Suprapubic skin (tissue), 3 donors: ENCODE data around the gene SMCO2.

Experiments used
- POLR2AphosphoS5 ChIP-seq, 3 donors: sonication (generic); formaldehyde crosslinking; IDR thresholded peaks; one replicate each; pipeline ENCODE4 v1.6.1; 2017; ENCODE audit warnings: antibody characterized with exemption in 3 of 3
- TF ChIP-seq, protein P1 (sequence below), 2 donors: fragments of 200-600 bp in 1 of 2; fragments of 450-650 bp in 1 of 2; sonication (generic) in 1 of 2; IDR thresholded peaks; one replicate each; pipeline ENCODE4 v1.5.1; 2016 to 2019; ENCODE audit warnings: antibody characterized with exemption in 2 of 2, mild to moderate bottlenecking in 1 of 2, moderate library complexity in 1 of 2

DNA sequence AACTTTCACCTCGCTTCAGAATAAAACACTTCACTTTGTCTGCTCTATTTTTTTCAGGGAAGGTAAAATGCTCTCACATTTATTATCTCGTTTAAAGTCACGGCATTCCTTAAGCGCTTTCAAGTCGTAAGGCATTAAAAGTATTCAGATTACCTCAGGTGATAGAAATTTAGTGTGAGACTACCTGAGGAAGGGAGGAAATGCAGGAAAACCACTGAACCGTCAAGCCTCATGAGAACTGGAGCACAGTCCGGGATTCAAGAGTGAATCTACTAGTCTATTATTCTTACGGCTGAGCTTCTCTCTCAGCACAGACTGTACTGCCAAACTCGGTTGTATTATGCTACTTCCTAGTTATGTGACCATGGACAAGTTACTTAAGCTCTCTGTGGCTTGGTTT lies 69.1 kb downstream of the SMCO2 start:
- TF ChIP-seq, protein P1, sequence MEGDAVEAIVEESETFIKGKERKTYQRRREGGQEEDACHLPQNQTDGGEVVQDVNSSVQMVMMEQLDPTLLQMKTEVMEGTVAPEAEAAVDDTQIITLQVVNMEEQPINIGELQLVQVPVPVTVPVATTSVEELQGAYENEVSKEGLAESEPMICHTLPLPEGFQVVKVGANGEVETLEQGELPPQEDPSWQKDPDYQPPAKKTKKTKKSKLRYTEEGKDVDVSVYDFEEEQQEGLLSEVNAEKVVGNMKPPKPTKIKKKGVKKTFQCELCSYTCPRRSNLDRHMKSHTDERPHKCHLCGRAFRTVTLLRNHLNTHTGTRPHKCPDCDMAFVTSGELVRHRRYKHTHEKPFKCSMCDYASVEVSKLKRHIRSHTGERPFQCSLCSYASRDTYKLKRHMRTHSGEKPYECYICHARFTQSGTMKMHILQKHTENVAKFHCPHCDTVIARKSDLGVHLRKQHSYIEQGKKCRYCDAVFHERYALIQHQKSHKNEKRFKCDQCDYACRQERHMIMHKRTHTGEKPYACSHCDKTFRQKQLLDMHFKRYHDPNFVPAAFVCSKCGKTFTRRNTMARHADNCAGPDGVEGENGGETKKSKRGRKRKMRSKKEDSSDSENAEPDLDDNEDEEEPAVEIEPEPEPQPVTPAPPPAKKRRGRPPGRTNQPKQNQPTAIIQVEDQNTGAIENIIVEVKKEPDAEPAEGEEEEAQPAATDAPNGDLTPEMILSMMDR (IDR thresholded peaks at IDR 0.05): no peak
- no peak for TF ChIP-seq POLR2AphosphoS5 (IDR thresholded peaks at IDR 0.05)
